Stimulated activated CD4-positive, alpha-beta T cell treated with anti-CD3 and anti-CD28 coated beads, Interleukin-12 subunit alpha, Interleukin-12 subunit beta, amount 100 ng/mL, for 48 hours (primary cell): ENCODE measurements around the gene HOXD10.

Experiments used
- DNase-seq, 3 donors: peaks; one replicate each; pipeline ENCODE4 v3.0.0-alpha.2; 2020; ENCODE audit warnings: low read depth in 2 of 3, low spot score in 1 of 3

The HOXD10 gene

DNA sequence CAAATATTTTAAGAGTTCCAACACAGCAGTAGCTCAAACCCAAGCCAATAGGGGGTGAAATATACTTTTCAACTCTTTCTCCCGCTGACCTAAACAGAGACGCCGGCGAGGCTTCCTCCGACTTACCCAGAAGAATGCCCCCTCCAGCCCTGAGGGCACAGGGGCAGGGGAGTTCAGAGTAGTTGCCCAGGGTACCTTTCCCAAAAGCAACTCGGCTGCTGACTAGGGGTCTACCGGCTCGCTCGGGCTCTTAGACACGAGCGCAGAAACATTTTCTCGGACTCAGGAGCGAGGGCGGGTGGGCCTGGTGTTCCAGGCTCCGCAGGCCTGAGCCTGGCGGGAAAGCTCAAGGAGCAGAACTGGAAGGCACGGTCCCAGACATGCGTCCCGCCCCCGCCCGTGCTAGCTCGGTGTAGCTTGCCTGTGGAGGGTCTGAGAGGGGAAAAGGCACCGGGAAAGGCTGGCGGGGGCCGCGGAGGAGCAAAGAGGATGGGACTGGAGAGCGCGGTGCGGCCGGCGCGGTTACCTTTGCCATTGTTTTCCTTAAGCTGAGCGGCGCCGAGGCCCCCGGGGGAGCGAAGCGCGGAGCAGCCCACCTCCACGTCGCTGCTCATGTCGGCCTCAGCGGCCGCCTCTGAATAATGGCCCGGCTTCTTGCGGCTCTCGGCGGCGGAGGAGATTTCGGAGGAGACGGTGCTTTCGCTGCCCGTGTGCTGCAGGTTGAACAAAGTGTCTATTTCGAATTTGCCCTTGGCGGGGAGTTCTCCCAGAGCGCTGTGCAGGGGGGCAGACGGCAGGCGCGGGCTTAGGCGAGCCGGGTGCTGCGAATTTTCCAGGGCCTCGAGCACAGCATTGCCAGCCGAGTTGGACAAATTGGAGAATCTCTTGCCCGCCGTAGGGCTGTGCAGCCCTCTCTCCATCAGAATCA lies 33.5 kb upstream of the HOXD10 start:
- DNase-seq: no peak

DNA sequence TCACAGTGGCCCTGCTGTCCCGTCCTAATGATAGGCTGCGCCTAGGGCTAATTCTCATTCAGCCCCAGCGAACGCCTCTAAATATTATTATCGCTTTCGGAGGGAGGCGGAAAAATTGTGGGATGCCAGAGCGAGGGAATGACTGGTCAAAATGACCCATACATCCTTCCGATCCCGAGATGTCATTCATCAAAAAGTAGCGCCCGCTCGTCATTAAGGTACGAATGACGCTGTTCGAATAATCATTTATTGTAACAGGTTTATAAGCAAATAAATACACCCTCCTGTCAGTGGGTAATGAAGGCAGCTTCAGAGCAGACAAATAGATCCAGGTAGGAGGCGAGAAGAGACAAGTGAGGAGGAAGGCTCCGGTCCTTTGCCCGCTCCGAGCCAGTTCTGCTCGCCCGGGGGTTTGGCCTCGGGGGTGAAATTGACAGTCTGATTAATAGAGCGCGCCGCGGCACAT lies 32.7 kb upstream of the HOXD10 start, which contains the start of gene EVX2:
Gene EVX2 (minus strand): TSS at position 167 of the 466 bp plus-strand sequence. CDS start 186 bp downstream, outside the sequence.
- no peak for DNase-seq

DNA sequence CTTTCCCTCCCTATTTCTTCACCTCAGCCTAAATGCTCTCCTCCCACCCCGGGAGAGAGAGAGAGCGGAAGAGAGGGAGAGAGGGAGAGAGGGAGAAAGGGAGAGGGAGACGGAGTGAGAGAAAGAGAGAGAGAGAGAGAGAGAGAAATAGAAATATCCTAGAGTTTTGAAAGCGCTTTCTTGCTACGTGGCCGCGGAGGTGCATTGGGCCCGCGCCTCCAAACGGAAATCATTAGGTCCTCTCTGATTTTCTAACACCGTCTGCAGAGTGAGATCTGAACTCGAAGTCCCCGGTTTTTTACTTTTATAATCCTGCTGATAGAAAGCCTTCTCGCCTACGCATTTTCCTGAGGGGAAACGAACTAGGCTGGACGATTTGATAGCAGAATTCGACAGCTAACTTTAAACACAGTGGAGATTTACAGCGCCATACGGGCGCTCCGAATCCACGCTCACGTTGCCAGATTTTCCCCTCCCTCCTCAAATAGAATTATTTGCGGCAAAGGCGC lies 31.9 kb upstream of the HOXD10 start:
- no peak for DNase-seq

DNA sequence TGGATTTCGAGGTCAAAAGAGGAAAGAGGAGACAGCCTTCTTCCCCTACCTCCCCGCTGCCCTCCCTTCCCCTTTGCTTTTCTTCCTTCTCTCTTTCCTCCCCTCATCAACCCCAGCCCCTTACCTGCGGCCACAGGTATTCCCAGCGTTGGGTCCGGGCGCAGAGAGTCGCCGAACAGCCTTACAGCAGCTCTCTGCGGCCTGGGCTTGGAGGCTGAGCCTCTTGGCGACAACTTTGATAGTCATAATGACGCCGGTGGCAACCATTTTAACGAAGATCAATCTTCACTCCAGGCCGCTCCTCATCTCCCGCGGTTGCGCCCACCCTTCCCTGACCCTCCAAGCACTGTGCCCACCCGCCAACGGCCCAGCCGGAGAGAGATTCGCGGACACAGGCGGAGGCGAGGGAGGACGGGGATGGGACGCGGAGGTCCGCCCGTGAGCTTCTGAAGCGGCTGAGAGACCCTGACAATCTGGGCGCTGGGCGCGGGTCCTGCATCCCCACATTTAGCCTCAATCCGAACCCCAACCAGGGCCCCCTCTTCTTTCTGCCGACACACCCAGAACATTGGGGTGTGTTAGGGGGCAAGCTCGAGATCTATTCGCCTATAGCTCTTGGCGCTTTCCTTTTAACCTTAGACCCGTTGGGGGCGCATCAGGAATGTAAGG lies 31.3 kb upstream of the HOXD10 start:
- no peak for DNase-seq

DNA sequence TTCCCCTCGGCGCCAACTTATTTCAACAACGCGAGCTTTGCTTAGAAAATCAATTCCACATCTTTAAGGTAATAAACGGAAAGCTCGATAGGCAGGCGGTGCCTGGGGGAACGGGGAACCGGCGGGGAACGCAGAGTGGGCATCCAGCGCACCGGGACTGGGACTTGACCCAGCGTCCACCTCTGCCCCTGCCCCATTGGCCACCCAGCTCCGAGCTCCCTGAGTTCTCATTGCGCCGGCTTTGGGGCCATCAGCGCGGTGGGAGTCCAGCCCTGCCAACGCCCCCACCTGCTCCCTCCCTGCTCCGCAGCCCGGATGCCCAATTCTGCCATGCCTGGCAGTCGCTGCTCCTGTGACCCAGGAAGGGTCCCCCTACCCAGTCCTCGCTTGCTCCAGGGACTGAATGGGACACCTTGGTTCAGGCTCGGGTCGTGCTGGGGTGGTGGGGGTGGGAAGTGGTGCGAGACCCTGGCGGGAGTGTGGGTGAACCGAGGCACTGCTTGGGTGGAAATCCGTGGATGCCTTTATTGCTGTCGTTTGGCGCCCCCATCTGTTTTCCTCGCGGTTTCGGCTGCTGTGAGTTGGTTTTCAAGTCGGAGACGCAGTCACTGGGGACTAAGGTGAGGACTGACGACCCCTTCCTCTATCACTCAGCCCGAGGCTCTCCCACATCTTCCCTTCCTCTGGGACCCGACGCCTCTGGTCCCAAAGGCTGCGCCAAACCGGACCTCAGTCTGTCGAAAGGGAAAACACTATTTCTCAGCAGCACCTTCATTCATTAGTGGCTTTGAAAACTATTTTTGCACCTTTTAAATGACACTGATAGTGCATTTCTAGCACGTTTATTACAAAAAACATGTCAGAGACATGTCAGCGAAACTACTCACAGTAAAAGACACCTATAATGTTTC lies 30.5 kb upstream of the HOXD10 start:
- no peak for DNase-seq

DNA sequence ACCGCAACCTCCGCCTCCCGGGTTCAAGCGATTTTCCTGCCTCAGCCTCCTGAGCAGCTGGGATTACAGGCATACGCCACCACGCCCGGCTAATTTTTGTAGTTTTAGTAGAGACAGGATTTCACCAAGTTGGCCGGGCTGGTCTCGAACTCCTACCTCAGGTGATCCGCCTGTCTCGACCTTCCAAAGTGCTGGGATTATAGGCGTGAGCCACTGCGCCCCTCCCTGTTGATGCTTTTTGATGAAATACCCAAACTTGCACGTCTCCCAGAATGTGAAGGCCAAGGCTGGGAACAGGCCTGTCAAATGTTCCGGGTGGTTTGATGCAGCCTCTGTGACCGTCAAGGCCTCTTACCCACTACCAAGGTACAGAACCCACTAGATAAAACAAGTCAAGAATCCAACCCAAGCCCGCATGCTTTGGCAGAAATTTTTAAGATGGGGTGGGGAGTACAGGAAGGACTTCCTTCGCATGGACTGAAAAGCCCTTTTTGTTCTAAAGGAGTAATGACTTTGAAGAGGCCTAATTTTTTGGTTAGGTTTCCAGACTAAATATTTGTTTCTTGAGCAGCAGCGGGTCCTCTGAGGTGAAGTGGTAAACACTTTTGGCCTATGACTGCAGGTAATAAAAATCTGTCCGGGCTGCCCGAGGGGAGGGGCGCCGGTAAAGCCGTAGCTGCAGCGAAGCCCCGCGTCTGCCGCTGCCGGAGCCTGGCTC lies 29.1 kb upstream of the HOXD10 start:
- no peak for DNase-seq

DNA sequence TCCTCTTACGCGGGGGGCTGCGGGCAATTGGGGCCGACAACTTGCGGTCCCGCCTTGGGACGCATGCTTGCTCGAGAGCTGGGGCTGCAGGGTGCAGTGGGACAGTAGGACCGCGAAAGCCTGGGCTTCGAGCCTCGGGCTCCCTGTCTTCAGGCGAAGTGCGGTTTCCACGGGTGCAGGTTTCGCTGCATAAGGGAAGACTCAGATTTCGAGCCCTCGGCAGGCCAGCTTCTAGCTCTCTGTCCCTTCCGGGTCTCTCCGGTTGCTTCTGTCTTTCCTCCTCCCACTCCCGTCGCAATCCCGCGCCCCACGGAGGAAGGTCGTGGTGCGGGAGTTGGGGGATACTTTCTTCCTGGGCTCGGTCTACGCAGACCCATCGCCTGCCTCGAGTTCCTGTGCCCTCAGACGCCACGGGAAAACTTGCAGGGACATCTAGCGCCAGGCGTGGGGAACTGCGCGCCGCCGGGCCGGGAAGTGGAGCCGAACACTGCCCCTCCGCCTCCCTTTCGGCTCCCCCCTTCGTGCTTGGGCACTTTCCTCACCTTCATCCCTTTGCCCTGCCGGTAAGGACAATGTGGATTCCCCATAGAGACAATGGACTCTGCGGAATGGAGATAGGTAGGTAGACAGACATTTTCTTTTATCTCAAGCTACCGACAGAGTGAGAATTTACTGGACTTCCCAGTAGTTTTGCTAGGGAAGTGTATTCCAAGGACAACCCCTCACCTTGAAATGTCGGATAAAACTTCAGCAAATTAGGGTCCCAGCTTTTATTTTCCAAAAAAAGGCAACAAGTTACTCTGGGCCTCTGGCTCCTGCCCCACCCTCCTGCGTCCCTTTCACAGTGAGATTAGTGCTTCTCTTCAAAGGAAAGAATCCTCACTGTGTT lies 28.3 kb upstream of the HOXD10 start:
- DNase-seq: no peak

DNA sequence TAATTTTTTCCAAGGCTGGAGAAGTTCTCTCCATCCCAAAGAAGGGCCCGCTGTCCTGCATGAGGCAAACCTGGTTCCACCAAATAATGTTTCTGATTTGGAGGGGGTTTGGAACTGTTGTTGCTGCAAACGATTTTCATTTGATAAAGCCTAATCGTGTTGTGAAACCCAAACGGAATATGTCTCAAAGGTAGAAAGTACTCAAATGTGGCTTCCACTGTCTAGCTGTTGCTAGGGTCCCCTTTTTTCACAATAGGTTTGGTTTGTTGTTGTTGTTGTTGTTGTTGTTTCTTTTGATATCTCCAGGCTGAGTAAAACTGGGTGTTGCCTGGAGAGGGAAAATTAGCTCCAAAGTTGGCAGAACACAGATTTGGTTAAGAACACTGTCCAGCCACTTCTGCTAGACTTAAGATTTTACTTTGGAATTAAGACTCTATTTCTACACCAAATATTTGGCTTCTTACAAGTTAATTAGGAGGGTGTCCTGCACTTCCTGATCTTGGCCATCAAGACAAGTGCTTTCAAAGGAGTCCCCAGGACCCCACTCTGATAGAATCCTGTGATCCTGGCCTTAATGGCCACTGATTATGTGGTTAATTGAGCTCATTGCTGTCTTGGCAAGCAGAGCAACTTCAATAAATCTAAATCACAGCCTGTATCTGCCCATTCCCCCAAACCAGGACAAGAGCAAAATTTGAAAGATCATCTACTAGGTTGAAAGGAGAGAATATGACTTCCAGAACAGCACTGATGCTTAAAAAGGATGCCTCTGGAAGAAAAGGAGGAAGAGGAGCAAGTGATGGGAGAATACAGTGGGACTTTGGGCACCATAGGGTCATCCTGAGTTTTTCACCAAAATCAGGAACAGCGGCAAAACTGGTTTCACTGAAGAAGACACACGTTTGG lies 27.4 kb upstream of the HOXD10 start:
- no peak for DNase-seq

DNA sequence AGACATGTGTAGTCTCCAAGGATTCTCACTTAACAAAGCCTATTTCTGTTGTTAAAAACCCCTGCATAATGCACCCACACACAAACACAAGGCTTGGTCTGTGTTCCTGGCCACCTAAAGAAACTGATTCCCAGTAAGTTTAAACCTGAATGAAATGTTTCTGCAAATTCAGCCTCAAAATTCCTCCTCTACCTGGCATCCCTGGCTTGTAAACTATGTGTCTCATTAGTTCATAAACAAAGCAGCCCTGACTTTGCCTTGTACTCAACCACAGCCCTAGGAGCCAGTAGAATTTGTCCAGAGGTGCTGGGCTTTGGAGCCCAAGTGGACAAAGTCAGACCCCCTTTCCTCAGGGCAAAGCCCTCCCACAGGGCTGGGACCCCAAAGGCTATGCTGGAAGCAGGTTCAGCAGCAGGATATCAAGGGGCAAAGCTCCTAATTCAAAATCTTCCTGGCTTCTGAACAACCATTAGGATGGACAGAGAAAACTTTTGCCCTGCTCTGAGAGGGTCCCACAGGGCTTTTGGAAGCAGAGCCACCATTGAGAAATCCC lies 26.7 kb upstream of the HOXD10 start:
- DNase-seq: no peak

DNA sequence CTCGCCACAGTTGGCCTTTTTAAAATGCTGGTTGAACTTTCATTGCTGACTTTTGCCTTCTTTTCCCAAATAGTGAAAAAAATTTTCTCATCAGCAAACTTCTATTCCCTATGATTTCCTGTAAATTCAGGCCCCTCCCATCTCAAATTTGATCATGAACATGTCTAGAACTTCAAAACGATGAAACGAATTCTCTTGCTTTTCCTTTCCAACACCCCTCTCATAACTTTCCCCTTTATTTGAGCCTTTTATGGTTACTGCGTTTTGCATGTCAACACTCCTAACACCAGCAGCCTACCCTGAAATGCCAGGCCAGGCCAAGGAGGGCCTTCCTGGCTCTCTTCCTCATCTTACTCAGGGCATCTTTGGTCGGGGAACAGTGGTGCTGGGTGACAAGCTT lies 25.7 kb upstream of the HOXD10 start:
- DNase-seq: no peak

DNA sequence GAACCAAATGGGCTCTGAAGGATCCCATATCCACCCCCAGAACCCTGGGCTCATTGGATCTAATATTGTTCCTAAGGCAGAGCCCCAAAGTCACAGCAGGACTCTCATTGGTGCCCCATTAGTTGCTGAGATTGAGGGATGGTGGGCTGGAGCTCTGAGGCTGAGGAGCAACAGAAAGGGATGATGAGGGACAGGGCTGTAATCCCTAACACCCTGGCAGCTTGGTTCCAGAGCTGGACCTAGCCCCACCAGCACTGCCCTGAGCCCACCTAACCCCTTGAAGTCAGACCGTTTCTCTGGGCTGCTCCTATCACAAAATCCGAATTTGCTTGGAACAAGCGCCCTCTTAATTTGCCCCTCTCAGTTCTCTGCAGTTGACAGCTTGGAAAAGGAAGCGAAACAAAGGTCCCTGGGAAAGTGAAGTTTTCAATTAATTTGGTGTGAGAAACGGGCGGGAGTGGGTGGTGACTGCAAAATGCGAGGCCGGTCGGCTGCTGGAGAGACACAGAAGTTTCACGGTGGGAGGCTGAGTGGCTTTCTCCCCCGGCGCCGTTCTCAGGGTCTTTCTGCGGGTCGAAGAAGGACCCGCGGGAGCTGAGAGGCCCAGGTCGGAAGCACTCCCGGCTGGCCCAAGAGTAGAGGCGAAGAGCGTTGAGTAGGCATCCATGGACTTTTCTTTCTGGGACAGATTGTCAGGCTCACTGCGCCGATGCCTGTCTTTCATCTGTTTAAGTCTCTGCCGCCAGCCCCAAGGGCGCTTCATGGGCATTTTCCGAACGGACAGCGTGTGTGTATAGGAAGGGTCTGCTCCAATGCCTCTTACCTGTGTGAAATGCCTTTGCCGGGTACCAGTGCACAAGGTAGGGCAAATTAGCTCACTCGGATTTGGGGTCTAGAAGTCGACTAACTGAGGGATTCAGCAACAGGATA lies 25.0 kb upstream of the HOXD10 start:
- no peak for DNase-seq

DNA sequence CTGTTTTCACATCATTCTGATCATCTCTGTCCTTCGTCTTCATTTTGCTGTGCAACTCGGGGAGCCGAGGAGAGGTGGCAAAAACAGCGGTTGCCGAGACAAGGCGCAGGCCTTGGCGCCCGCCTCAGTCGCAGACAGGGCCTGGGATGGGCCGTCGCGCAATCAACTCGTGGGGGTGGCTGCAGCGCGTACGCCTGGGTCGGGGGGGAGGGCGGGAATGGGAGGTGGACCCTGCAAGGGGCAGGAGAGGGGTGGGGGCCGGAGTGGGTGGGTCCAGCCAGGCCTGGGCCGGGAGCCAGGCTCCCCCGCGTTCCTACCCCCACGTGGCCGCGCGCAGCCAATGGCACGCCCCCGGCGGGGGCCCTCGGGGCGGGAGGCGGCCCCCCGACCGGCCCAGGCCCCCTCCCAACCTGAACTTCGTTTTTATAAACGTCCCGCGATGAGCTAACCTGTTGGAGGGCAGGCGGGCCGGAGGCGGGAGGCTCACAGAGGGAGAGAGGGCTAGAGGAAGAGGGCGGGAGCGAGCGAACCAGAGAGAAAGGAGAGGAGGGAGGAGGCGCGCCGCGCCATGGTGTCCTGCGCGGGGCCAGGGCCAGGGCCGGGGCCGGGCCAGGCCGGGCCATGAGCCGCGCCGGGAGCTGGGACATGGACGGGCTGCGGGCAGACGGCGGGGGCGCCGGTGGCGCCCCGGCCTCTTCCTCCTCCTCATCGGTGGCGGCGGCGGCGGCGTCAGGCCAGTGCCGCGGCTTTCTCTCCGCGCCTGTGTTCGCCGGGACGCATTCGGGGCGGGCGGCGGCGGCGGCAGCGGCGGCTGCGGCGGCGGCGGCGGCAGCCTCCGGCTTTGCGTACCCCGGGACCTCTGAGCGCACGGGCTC lies 24.1 kb upstream of the HOXD10 start, which contains the start of gene HOXD13:
Gene HOXD13 (plus strand): TSS at position 452 of the 875 bp plus-strand sequence. CDS start 170 bp downstream, at position 622.
- DNase-seq: no peak

DNA sequence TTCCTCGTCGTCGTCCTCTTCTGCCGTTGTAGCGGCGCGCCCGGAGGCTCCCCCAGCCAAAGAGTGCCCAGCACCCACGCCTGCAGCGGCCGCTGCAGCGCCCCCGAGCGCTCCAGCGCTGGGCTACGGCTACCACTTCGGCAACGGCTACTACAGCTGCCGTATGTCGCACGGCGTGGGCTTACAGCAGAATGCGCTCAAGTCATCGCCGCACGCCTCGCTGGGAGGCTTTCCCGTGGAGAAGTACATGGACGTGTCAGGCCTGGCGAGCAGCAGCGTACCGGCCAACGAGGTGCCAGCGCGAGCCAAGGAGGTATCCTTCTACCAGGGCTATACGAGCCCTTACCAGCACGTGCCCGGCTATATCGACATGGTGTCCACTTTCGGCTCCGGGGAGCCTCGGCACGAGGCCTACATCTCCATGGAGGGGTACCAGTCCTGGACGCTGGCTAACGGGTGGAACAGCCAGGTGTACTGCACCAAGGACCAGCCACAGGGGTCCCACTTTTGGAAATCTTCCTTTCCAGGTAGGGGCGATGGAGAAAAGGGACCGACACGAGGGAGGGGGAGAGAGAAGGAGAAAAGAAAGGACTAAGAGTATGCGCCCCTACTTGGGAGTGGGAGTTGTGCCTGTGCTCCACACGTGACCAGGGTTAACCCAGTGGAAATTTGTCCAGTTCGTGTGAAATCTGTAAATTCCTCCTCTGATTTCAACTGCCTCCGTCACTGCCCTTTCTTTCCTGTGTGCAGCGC lies 23.3 kb upstream of the HOXD10 start:
- DNase-seq: no peak

DNA sequence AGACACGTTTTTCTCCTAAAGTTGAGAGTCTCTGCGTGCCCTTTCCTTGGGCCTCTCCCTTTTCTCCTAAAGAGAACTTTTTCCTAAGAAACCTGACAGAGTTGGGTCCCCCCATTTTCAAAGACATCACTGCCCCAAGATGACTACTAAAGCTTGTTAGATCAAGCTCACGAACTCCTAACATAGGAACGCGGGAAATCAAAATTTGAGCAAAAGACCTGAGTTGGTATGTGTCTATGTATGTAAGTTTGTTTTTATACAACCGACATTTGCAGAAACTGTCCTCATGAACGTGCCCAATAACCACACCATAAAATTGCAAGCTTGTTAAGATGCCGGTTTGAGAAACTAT lies 22.7 kb upstream of the HOXD10 start:
- DNase-seq: no peak

DNA sequence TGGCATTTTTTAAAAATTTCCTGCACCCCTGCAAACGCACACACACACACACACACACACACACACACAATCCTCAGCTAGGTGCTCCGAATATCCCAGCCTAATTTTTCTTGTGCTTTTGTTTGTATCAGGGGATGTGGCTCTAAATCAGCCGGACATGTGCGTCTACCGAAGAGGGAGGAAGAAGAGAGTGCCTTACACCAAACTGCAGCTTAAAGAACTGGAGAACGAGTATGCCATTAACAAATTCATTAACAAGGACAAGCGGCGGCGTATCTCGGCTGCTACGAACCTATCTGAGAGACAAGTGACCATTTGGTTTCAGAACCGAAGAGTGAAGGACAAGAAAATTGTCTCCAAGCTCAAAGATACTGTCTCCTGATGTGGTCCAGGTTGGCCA lies 22.2 kb upstream of the HOXD10 start:
- DNase-seq: no peak
